NCI-H460 (cell line): ENCODE results near the gene IFT81. TPM values are rescaled to one million over a fixed set of nuclear protein-coding genes. Genes with fewer than 3 reads are reported as not detected.
"Not testable (repeated sequence)": the region's sequence is repeated elsewhere in the genome, so short reads cannot be mapped to it uniquely, and the experiment has no call there.

Experiments used
- DNase-seq: peaks from one replicate; pipeline ENCODE4 v3.0.0-alpha.2; 2016; ENCODE audit warnings: low read depth; ENCODE audit errors: extremely low read depth
- polyA plus RNA-seq: library from polyadenylated mRNA; depleted of rRNA; stranded (reverse); fragments of >200 nt; gene quantifications from 2 replicates; pipeline ENCODE4 v1.2.3, GENCODE V29; 2014; cell fraction: nucleus; rRNA removed
- total RNA-seq: library from RNA; depleted of rRNA; stranded (reverse); fragments of >200 nt; shearing (Covaris generic); gene quantifications from 2 replicates; pipeline ENCODE4 v1.2.3, GENCODE V29; 2014; rRNA removed

The IFT81 gene
- total RNA-seq = 10.3 and 10.9 TPM in 2 replicates
- 15.7 and 16.2 TPM in 2 replicates for polyA plus RNA-seq

GRCh38 chr12:110124269-110124995, at the start of gene IFT81:
TSS of gene IFT81 (plus strand) at chr12:110124357. CDS start at chr12:110127381, 3,024 bp downstream.
- peak; percentile 92 for DNase-seq

GRCh38 chr12:110075880-110076279, 48.3 kb upstream of the IFT81 start:
- DNase-seq = no peak

GRCh38 chr12:110077800-110078199, 46.4 kb upstream of the IFT81 start:
- no peak for DNase-seq

GRCh38 chr12:110079477-110080400, 44.4 kb upstream of the IFT81 start:
- peak; percentile 33 for DNase-seq

GRCh38 chr12:110080410-110080809, 43.7 kb upstream of the IFT81 start:
- no peak for DNase-seq

GRCh38 chr12:110084314-110085015, 39.7 kb upstream of the IFT81 start:
- no peak for DNase-seq

- not testable (repeated sequence) for DNase-seq
These were observed 35.9 kb upstream of the IFT81 start for GRCh38 chr12:110088216-110088615.

- DNase-seq = no peak
These were observed 35.2 kb upstream of the IFT81 start for GRCh38 chr12:110088936-110089335.

- DNase-seq = no peak
These were observed 33.7 kb upstream of the IFT81 start for GRCh38 chr12:110090266-110091135.

GRCh38 chr12:110091136-110091711, 32.9 kb upstream of the IFT81 start:
- no peak for DNase-seq

GRCh38 chr12:110093631-110094311, 30.4 kb upstream of the IFT81 start:
- DNase-seq = no peak

GRCh38 chr12:110100315-110100970, 23.7 kb upstream of the IFT81 start:
- peak; percentile 64 for DNase-seq

- peak; percentile 72 for DNase-seq
These were observed 21.9 kb upstream of the IFT81 start for GRCh38 chr12:110102255-110102654.

- no peak for DNase-seq
These were observed 19.7 kb upstream of the IFT81 start for GRCh38 chr12:110104188-110105094.

- DNase-seq = no peak
These were observed 19.0 kb upstream of the IFT81 start for GRCh38 chr12:110105159-110105558.

- no peak for DNase-seq
These were observed 18.2 kb upstream of the IFT81 start for GRCh38 chr12:110105986-110106385.
